ENCODE results near the gene MAN2A2. TPM values are rescaled to one million over a fixed set of nuclear protein-coding genes. Genes with fewer than 3 reads are reported as not detected.

Gene MAN2A2
- total and polyA plus RNA-seq, 9 of the 15 experiments (the other 6 are each of a cell fraction or from before 2014, with no cell fraction given) = 7.3 to 151 (median 43.4) TPM

GRCh38 chr15:90954712-90955623 lies 51.9 kb downstream of the MAN2A2 start, which contains the start of gene RCCD1 (continued):
- TF ChIP-seq IRF1 (CRISPR knock-in tag; IDR thresholded peaks at IDR 0.05; ENCODE audit: borderline replicate concordance) (no peak), ZBTB34 (CRISPR knock-in tag; IDR thresholded peaks at IDR 0.05) (no peak), ZC3H8 (IDR thresholded peaks at IDR 0.05) (no peak), E2F3 (CRISPR knock-in tag; IDR thresholded peaks at IDR 0.05) (peak; percentile 93), GATAD2A (IDR thresholded peaks at IDR 0.05) (no peak), SMARCB1 (IDR thresholded peaks at IDR 0.05; ENCODE audit: insufficient read length, low read depth) (no peak), HDAC2 (IDR thresholded peaks at IDR 0.05) (peak; percentile 81), GTF2B (IDR thresholded peaks at IDR 0.05; ENCODE audit: extremely low read depth, insufficient read length) (no peak), E2F1 (CRISPR knock-in tag; IDR thresholded peaks at IDR 0.05) (peak; percentile 96), SRSF9 (IDR thresholded peaks at IDR 0.05; ENCODE audit: borderline replicate concordance, low read depth, low read length) (no peak), PTBP1 (IDR thresholded peaks at IDR 0.05; ENCODE audit: low read depth, low read length) (peak; percentile 52; the same call in 1 of the 2 replicates), SMAD4 (CRISPR knock-in tag; conservative IDR thresholded peaks at IDR 0.05) (peak; percentile 90), ZBTB43 (CRISPR knock-in tag; IDR thresholded peaks at IDR 0.05) (no peak), MXI1 (IDR thresholded peaks at IDR 0.05; ENCODE audit: low read depth, low read length) (peak; percentile 58; the same call in 1 of the 2 replicates), RREB1 (CRISPR knock-in tag; IDR thresholded peaks at IDR 0.05) (no peak)
